Stimulated activated CD4-positive, alpha-beta T cell treated with anti-CD3 and anti-CD28 coated beads, Interleukin-4, amount 100 ng/mL, for 48 hours (primary cell): Measurements from ENCODE around the gene LPAR5.
"Not testable (repeated sequence)": the region's sequence is repeated elsewhere in the genome, so short reads cannot be mapped to it uniquely, and the experiment has no call there.

Experiments used
- DNase-seq, 2 donors: peaks; one replicate each; pipeline ENCODE4 v3.0.0-alpha.2; 2020; ENCODE audit warnings: low read depth in 2 of 2

Gene LPAR5

DNA sequence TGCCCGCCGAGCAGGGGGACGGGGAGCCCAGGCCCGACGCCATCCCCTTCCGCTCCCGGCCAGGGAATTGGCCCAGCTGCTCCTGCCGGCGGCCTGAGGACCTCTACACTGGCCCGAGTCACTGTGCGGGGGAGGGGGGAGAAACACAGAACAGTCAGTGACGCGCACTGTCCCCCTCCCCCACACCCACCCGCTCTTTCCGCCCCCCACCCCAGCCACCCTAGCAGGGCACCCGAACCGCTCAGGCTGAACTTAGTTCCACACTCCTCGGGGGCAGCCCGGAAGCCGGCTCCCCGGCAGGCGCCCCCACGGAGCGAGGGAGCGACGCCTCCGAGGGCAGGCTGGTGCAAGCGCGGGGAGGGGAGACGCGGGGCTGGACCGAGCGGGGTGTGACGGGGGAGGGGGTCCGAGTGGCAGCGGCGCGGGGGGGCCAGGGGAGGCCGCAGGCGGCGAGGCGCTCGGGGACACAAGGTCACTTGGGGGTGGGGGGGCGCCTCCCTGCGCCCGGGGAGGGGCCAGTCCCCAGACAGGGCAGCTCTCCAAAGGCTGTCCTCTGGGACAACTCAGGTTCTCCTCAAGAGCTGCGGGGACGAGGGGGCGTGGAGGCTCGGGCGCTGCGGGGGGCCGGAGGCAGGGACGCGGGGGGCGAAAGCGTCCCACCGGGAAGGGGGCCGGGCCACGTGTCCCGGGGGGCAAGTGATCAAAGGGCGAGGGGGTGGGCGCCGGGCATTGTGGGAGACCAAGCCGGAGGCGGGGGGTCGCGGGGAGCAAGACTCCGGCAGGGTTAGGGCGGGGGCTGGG is 29.2 kb downstream of the LPAR5 start:
- peak; percentile 47 to 55 for DNase-seq

GRCh38 chr12:6605421-6606330 is 30.1 kb downstream of the LPAR5 start:
- peak in 1 of 2 donors; percentile 30 for DNase-seq

GRCh38 chr12:6604259-6605029 is 31.3 kb downstream of the LPAR5 start:
- no peak for DNase-seq

DNA sequence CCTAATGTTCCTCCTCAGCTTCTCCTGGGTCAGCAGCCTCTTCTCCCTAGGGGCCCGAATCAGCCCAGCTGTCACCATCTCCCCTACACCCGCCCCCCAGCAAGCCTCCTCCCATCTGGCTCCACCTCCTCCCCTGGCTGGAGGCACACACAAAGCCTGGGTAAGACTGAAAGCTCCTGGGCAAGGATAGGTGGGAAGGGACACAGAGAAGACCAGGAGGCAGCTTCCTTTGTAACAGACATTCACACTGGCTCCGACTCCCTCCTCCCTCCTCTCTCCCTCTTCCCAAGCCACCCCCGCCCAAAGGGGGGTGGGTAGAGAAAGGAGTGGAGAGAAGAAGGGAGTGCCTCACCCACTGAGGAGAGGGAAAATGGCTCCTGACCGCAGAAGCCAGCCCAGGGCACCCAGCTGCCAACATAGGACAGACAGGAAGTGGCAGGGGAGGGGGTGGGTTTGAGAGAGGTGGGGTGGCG is 32.6 kb downstream of the LPAR5 start:
- no peak for DNase-seq

DNA sequence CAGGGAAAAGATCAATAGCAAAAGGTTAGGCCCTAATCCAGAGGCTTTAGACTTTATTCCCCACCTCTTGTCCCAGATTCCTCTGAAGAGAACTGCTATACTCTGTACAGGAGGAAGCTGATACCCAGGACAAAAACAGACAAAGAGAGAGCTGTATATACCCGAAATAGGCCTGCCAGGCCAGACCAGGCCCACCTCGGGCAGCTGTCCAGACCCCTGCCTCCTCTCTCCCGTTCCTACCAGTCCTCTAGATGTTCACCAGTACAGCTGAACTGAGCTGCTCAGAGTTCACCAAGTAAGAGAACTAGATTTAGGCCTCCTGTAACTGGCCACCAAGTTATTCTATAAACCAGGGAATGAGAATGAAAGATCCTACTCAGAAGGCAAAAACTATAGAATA is 33.2 kb downstream of the LPAR5 start:
- DNase-seq, result no peak

- not testable (repeated sequence) for DNase-seq
These were observed 40.1 kb downstream of the LPAR5 start for GRCh38 chr12:6595673-6596072.

GRCh38 chr12:6592087-6592486 is 43.7 kb downstream of the LPAR5 start:
- DNase-seq, result no peak

- not testable (repeated sequence) for DNase-seq
These were observed 49.2 kb downstream of the LPAR5 start for GRCh38 chr12:6586569-6586968.

GRCh38 chr12:6584293-6584692 is 51.5 kb downstream of the LPAR5 start:
- DNase-seq, result no peak

DNA sequence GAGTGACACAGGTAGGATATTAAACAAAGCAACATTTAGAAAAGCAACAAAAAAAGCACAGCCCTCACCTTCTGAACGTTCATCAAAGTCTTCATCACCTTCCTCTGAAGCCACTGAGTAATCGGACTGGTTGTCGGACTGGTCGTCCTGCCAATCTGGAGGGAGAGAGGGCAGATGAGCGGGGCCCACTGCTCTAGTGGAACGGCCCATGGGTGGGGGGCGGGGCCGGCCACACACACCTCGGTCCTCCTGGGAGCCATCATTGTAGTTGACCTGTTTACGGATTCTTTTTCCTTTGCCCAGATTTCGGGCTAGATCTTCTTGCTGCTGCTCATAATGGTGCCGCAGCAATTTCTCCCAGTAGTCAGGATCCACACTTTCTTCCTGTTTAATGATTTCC is 52.8 kb downstream of the LPAR5 start:
- no peak for DNase-seq

DNA sequence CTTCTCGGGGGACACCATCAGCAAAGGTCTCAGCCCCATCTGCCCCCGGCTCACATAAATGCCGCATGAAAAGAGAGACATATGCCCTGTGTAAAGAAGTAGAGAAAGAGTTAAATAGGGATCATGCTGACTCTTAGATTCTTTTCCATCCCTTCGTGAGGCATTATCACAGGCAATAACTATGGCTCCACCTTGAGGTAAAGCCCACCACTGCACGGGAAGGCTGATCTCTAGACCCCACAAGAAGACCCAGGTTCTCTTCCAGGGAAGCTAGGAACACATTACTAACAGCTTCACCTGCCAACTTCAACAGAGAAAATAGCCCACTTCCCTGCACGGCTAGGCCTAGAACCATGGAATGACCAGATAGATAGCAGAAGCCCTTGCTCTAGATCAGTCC is 53.6 kb downstream of the LPAR5 start:
- no peak for DNase-seq

GRCh38 chr12:6575648-6576047 is 60.1 kb downstream of the LPAR5 start:
- no peak for DNase-seq

DNA sequence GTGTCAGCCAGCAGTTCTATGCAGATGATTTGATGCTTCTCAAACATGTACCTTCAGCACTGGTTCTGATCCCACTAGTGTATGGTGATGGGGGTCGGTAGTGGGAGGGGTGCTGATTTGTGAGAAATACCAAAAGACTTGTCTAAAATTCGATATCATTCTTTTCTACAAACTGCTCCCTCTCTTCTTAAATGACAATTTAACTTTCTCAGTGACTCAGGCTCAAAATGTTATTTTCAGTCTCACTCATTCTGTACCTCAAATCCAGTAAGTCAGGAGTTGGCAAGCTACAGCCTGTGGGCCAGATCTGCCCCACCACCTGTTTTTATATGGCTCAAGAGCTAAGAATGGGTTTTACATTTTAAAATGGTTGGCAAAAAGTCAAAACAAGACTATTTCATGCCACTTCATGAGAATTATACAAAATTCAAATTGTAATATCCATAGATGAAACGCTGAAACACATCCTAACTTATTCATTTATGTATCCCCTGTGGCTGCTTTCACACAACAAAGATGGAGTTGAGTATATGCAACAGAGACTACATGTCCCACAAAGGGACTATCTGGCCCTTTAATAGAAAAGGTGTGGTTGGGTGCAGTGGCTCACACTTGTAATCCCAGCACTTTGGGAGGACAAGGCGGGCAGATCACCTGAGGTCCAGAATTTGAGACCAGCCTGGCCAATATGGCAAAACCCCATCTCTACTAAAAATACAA is 61.0 kb downstream of the LPAR5 start:
- no peak for DNase-seq

- no peak for DNase-seq
These were observed 62.8 kb downstream of the LPAR5 start for GRCh38 chr12:6573001-6573400.

GRCh38 chr12:6570264-6570887 is 65.4 kb downstream of the LPAR5 start:
- DNase-seq, result peak in 1 of 2 donors; percentile 41

DNA sequence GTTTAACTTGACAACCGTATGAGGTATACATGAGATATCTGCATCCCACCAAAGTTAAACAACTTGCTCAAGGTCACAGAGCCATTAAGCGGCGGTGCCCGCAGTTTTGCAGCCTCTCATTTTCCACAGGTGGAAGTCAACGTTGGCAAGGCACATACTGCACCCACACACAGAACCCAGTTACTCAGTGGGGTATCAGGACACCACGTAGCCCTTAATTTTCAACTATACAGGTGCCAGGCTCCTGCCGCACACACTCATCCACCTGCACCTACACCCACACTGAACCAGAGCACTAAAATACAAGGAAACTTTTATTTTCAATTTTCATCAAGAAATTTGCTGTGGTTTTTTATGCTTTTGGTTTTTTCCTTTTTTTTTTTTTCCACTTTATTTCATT is 66.0 kb downstream of the LPAR5 start:
- DNase-seq, result no peak

- no peak for DNase-seq
These were observed 66.4 kb downstream of the LPAR5 start for GRCh38 chr12:6569312-6569711.
